H9 (cell line): ENCODE measurements around the gene IQSEC2. TPM values are rescaled to one million over a fixed set of nuclear protein-coding genes. Genes with fewer than 3 reads are reported as not detected.
A peak's percentile ranks its signal among the peaks of the same experiment; 100 is the strongest.

ENCODE experiments used
- DNase-seq: peaks from one replicate; pipeline ENCODE4 v3.0.0-alpha.2; 2017
- H2AFZ ChIP-seq: one replicate; pipeline ENCODE4 v1.6.1; 2013; ENCODE audit warnings: mild to moderate bottlenecking, low read length, control low read depth, moderate library complexity
- H2AK5ac ChIP-seq: 2 replicates; pipeline ENCODE4 v1.6.1; 2013; ENCODE audit warnings: low read length, control low read depth, mixed read lengths; ENCODE audit not compliant: insufficient read length
- H2BK120ac ChIP-seq: one replicate; pipeline ENCODE4 v1.6.1; 2013; ENCODE audit warnings: low read depth, mild to moderate bottlenecking, low read length, control low read depth, inconsistent platforms; ENCODE audit not compliant: poor library complexity, severe bottlenecking
- H2BK12ac ChIP-seq: 2 replicates; pipeline ENCODE4 v1.6.1; 2013; ENCODE audit warnings: low read length, control low read depth, mixed read lengths, low read depth; ENCODE audit not compliant: insufficient read length
- H2BK15ac ChIP-seq: 2 replicates; pipeline ENCODE4 v1.6.1; 2013; ENCODE audit warnings: low read depth, low read length, control low read depth
- H2BK20ac ChIP-seq: one replicate; pipeline ENCODE4 v1.6.1; 2013; ENCODE audit warnings: low read depth, mild to moderate bottlenecking, low read length, control low read depth, inconsistent platforms; ENCODE audit not compliant: poor library complexity, severe bottlenecking
- H2BK5ac ChIP-seq: 2 replicates; pipeline ENCODE4 v1.6.1; 2013; ENCODE audit warnings: low read length, control low read depth, mixed read lengths; ENCODE audit not compliant: insufficient read length
- H3K14ac ChIP-seq: 2 replicates; pipeline ENCODE4 v1.6.1; 2013; ENCODE audit warnings: low read length, control low read depth; ENCODE audit not compliant: insufficient read depth
- H3K18ac ChIP-seq: 2 replicates; pipeline ENCODE4 v1.6.1; 2013; ENCODE audit warnings: low read depth, mild to moderate bottlenecking, mixed read lengths, low read length, control low read depth; ENCODE audit not compliant: insufficient read length
- H3K23ac ChIP-seq: 2 replicates; pipeline ENCODE4 v1.6.1; 2013; ENCODE audit warnings: low read length, control low read depth, mixed read lengths, low read depth; ENCODE audit not compliant: insufficient read length
- H3K23me2 ChIP-seq: 2 replicates; pipeline ENCODE4 v1.6.1; 2013; ENCODE audit warnings: low read depth, mild to moderate bottlenecking, mixed read lengths, low read length, control low read depth; ENCODE audit not compliant: insufficient read length, poor library complexity, severe bottlenecking
- H3K27ac ChIP-seq: 2 replicates; pipeline ENCODE4 v1.5.1; 2013; ENCODE audit warnings: low read length, control low read depth, mixed read lengths, low read depth; ENCODE audit not compliant: insufficient read length
- H3K27me3 ChIP-seq: 2 replicates; pipeline ENCODE4 v1.6.1; 2013; ENCODE audit warnings: low read length, control low read depth, inconsistent platforms; ENCODE audit not compliant: insufficient read depth
- H3K4ac ChIP-seq: 2 replicates; pipeline ENCODE4 v1.6.1; 2013; ENCODE audit warnings: low read depth, mild to moderate bottlenecking, control low read depth, inconsistent platforms, low read length, moderate library complexity
- H3K4me1 ChIP-seq: 2 replicates; pipeline ENCODE4 v1.6.1; 2013; ENCODE audit warnings: low read length, control low read depth, inconsistent platforms; ENCODE audit not compliant: insufficient read depth
- H3K4me2 ChIP-seq: 2 replicates; pipeline ENCODE4 v1.6.1; 2013; ENCODE audit warnings: low read length, control low read depth, mixed read lengths; ENCODE audit not compliant: insufficient read length, insufficient read depth
- H3K56ac ChIP-seq: 2 replicates; pipeline ENCODE4 v1.6.1; 2013; ENCODE audit warnings: low read depth, mild to moderate bottlenecking, mixed read lengths, low read length, control low read depth; ENCODE audit not compliant: insufficient read length
- H3K79me1 ChIP-seq: 2 replicates; pipeline ENCODE4 v1.6.1; 2013; ENCODE audit warnings: low read depth, mild to moderate bottlenecking, moderate library complexity, low read length, control low read depth, inconsistent platforms; ENCODE audit not compliant: insufficient read depth, poor library complexity, severe bottlenecking
- H3K79me2 ChIP-seq: 2 replicates; pipeline ENCODE4 v1.6.1; 2013; ENCODE audit warnings: low read length, control low read depth, inconsistent platforms; ENCODE audit not compliant: insufficient read depth
- H3K9ac ChIP-seq: 2 replicates; pipeline ENCODE4 v1.6.1; 2013; ENCODE audit warnings: low read length, control low read depth, mixed read lengths; ENCODE audit not compliant: insufficient read length; ENCODE audit errors: extremely low read depth
- H3K9me3 ChIP-seq: one replicate; pipeline ENCODE4 v1.6.1; 2013; ENCODE audit warnings: low read depth, low read length, inconsistent platforms; ENCODE audit not compliant: control insufficient read depth
- H3T11ph ChIP-seq: one replicate; pipeline ENCODE4 v1.6.1; 2013; ENCODE audit warnings: mild to moderate bottlenecking, low read length, control low read depth, inconsistent platforms
- H4K20me1 ChIP-seq: one replicate; pipeline ENCODE4 v1.6.1; 2013; ENCODE audit not compliant: control insufficient read depth, insufficient read length, insufficient read depth
- H4K5ac ChIP-seq: 2 replicates; pipeline ENCODE4 v1.6.1; 2013; ENCODE audit warnings: low read depth, mild to moderate bottlenecking, mixed read lengths, low read length, control low read depth; ENCODE audit not compliant: insufficient read length
- H4K8ac ChIP-seq: replicated peaks from 2 replicates; pipeline ENCODE4 v1.6.1; 2013; ENCODE audit warnings: low read length, control low read depth, mixed read lengths, low read depth; ENCODE audit not compliant: insufficient read length
- H4K91ac ChIP-seq: 2 replicates; pipeline ENCODE4 v1.6.1; 2013; ENCODE audit warnings: low read depth, mild to moderate bottlenecking, moderate library complexity, mixed read lengths, low read length, control low read depth; ENCODE audit not compliant: insufficient read length
- H3K27ac Mint-ChIP-seq, 3 experiments: 2 replicates in 2 of 3; 3 replicates in 1 of 3; pipeline ENCODE4 v1.8.0; 2020 to 2021; ENCODE audit warnings: mixed read lengths in 3 of 3, mild to moderate bottlenecking in 1 of 3, moderate library complexity in 1 of 3
- H3K27me3 Mint-ChIP-seq: 2 replicates; pipeline ENCODE4 v1.8.0; 2021; ENCODE audit warnings: low read depth, mild to moderate bottlenecking, moderate library complexity, mixed read lengths
- H3K36me3 Mint-ChIP-seq, 3 experiments: 2 replicates in 2 of 3; 3 replicates in 1 of 3; pipeline ENCODE4 v1.8.0; 2020 to 2021; ENCODE audit warnings: low read depth in 3 of 3, mixed read lengths in 3 of 3; ENCODE audit not compliant: insufficient read depth in 1 of 3
- H3K4me1 Mint-ChIP-seq, 2 experiments: 2 replicates each; pipeline ENCODE4 v1.8.0; 2020; ENCODE audit warnings: mixed read lengths in 2 of 2
- H3K4me3 Mint-ChIP-seq, 2 experiments: 2 replicates in 1 of 2; 3 replicates in 1 of 2; pipeline ENCODE4 v1.8.0; 2020 to 2021; ENCODE audit warnings: mild to moderate bottlenecking in 2 of 2, mixed read lengths in 2 of 2, moderate library complexity in 1 of 2
- H3K9me3 Mint-ChIP-seq, 2 experiments: 2 replicates in 1 of 2; 3 replicates in 1 of 2; pipeline ENCODE4 v1.8.0; 2020; ENCODE audit warnings: mild to moderate bottlenecking in 2 of 2, mixed read lengths in 2 of 2, moderate library complexity in 1 of 2
- CTCF ChIP-seq: fragments of 200-600 bp; sonication (generic); conservative IDR thresholded peaks from 3 replicates; pipeline ENCODE4 v1.8.0; 2021; ENCODE audit warnings: antibody characterized with exemption, mild to moderate bottlenecking
- WGBS: extraction: QIAGEN DNeasy Blood & Tissue Kit; methylation state at CpG from one replicate; pipeline ENCODE4 v1.1.7; 2013; ENCODE audit warnings: missing lambda C conversion rate, low lambda C conversion rate, mixed read lengths; ENCODE audit not compliant: insufficient read length; ENCODE audit errors: extremely low coverage; 5-methylcytosine and 5-hydroxymethylcytosine counted together
- total RNA-seq: library from RNA; stranded (reverse); gene quantifications from 2 replicates; pipeline ENCODE4 v1.2.1, GENCODE V29; 2021

IQSEC2 gene
- total RNA-seq, 1 experiment from 2014 or later, result 7.0 TPM

GRCh38 chrX:53227224-53227765 is 54.1 kb downstream of the IQSEC2 start:
- Histone ChIP-seq H4K8ac (no peak overlapping the region), H2AFZ (no peak overlapping the region), H3K23ac (no peak overlapping the region), H3K14ac (no peak overlapping the region), H2BK15ac (no peak overlapping the region), H2BK20ac (no peak overlapping the region), H4K20me1 (no peaks in the 10 kb centered on the region), H3T11ph (no peak overlapping the region), H3K27me3 (no peaks in the 10 kb centered on the region), H2AK5ac (no peak overlapping the region), H3K27ac (no peak overlapping the region), H2BK12ac (no peak overlapping the region), H3K79me1 (peaks cover under 1% of the 10 kb centered on the region), H3K23me2 (peaks cover 8% of the 10 kb centered on the region), H2BK5ac (no peak overlapping the region), H3K4me1 (peaks cover 8% of the 10 kb centered on the region; the same call in 1 of the 2 replicates), H4K5ac (no peak overlapping the region), H3K56ac (no peak overlapping the region), H3K79me2 (peaks cover 22% of the 10 kb centered on the region; the same call in 1 of the 2 replicates), H3K9ac (no peak overlapping the region), H3K18ac (no peak overlapping the region), H3K4me2 (no peak overlapping the region), H4K91ac (no peak overlapping the region), H3K4ac (no peak overlapping the region), H3K9me3 (peaks cover 19% of the 10 kb centered on the region), H2BK120ac (no peak overlapping the region)
- H3K36me3 Mint-ChIP-seq, result peaks cover 10 to 25% (median 21%) of the 10 kb centered on the region in 3 experiments; a peak in 6 of 7 replicates
- H3K9me3 Mint-ChIP-seq, result peaks cover 53 to 69% of the 10 kb centered on the region in 2 experiments
- DNase-seq, result no peak
- peaks cover 16 to 21% of the 10 kb centered on the region in 2 experiments for H3K4me1 Mint-ChIP-seq
- no CpG with 5 or more reads among the region's 7 CpGs for WGBS
- peaks cover 1% of the 10 kb centered on the region; the same call in 1 of the 2 replicates for H3K27me3 Mint-ChIP-seq
- no peak for TF ChIP-seq CTCF
- no peak overlapping the region for H3K27ac Mint-ChIP-seq
- peak overlapping the region in 1 of 2 experiments; percentile 2; a peak in 1 of 5 replicates for H3K4me3 Mint-ChIP-seq
